Hepatocyte (in vitro differentiated cells): ENCODE results near the gene RAB11FIP5. TPM values are rescaled to one million over a fixed set of nuclear protein-coding genes. Genes with fewer than 3 reads are reported as not detected.

Experiments used
- DNase-seq: peaks from one replicate; pipeline ENCODE4 v3.0.0-alpha.2; 2016; ENCODE audit warnings: low spot score
- H2AFZ ChIP-seq: fragments of 200-600 bp; sonication (generic); 2 replicates; pipeline ENCODE4 v1.6.0; 2016; ENCODE audit warnings: antibody characterized with exemption, mild to moderate bottlenecking
- H3K27ac ChIP-seq: fragments of 200-600 bp; sonication (generic); 2 replicates; pipeline ENCODE4 v1.5.1; 2016; ENCODE audit warnings: mild to moderate bottlenecking
- H3K27me3 ChIP-seq: fragments of 200-600 bp; sonication (generic); 2 replicates; pipeline ENCODE4 v1.6.1; 2016
- H3K36me3 ChIP-seq: fragments of 200-600 bp; sonication (generic); replicated peaks from 2 replicates; pipeline ENCODE4 v1.5.1; 2016; ENCODE audit warnings: low read depth; ENCODE audit not compliant: insufficient read depth
- H3K4me1 ChIP-seq: fragments of 200-600 bp; sonication (generic); 2 replicates; pipeline ENCODE4 v1.5.1; 2016; ENCODE audit warnings: mild to moderate bottlenecking, moderate library complexity; ENCODE audit not compliant: insufficient read depth
- H3K4me2 ChIP-seq: fragments of 200-600 bp; sonication (generic); 2 replicates; pipeline ENCODE4 v1.6.0; 2016
- H3K4me3 ChIP-seq: fragments of 200-600 bp; sonication (generic); 2 replicates; pipeline ENCODE4 v1.5.1; 2016; ENCODE audit warnings: mild to moderate bottlenecking
- H3K79me2 ChIP-seq: fragments of 200-600 bp; sonication (generic); 2 replicates; pipeline ENCODE4 v1.6.0; 2017; ENCODE audit warnings: mild to moderate bottlenecking
- H3K9me2 ChIP-seq: fragments of 200-600 bp; sonication (generic); replicated peaks from 2 replicates; pipeline ENCODE4 v1.6.0; 2017; ENCODE audit warnings: mild to moderate bottlenecking; ENCODE audit not compliant: insufficient read depth
- H3K9me3 ChIP-seq: fragments of 200-600 bp; sonication (generic); 2 replicates; pipeline ENCODE4 v1.5.1; 2016; ENCODE audit warnings: low read depth, mild to moderate bottlenecking
- H4K20me1 ChIP-seq: fragments of 200-600 bp; sonication (generic); 2 replicates; pipeline ENCODE4 v1.6.0; 2016; ENCODE audit warnings: mild to moderate bottlenecking; ENCODE audit not compliant: insufficient read depth, poor library complexity, severe bottlenecking
- EZH2 ChIP-seq: fragments of 200-600 bp; sonication (generic); IDR thresholded peaks from 2 replicates; pipeline ENCODE4 v1.6.1; 2016; ENCODE audit warnings: antibody characterized with exemption, mild to moderate bottlenecking, borderline replicate concordance
- EZH2phosphoT487 ChIP-seq: fragments of 200-600 bp; sonication (generic); IDR thresholded peaks from one replicate; pipeline ENCODE4 v1.6.1; 2018; ENCODE audit warnings: antibody characterized with exemption, mild to moderate bottlenecking, low read depth, moderate library complexity; ENCODE audit not compliant: unreplicated experiment, severe bottlenecking
- WGBS: methylation state at CpG from one replicate; pipeline ENCODE4 v1.1.6; 2016; ENCODE audit warnings: low lambda C conversion rate; ENCODE audit errors: missing lambda C conversion rate; 5-methylcytosine and 5-hydroxymethylcytosine counted together
- polyA plus RNA-seq: library from polyadenylated mRNA; unstranded; fragments of >200 nt; fragmentation: Nextera tagmentation; extraction: Ambion mirVana; gene quantifications from 2 replicates; pipeline ENCODE4 v1.2.1, GENCODE V29; 2016
- total RNA-seq: library from RNA; depleted of rRNA; stranded (reverse); fragments of >200 nt; gene quantifications from 2 replicates; pipeline ENCODE4 v1.2.3, GENCODE V29; 2014
- TF ChIP-seq, protein P1 (sequence below): fragments of 200-600 bp; sonication (generic); IDR thresholded peaks from 2 replicates; pipeline ENCODE4 v1.5.1; 2016; ENCODE audit warnings: antibody characterized with exemption, mild to moderate bottlenecking; ENCODE audit not compliant: poor library complexity

RAB11FIP5 gene
- total and polyA plus RNA-seq, 2 experiments from 2014 or later: 33.5 to 33.7 TPM

DNA sequence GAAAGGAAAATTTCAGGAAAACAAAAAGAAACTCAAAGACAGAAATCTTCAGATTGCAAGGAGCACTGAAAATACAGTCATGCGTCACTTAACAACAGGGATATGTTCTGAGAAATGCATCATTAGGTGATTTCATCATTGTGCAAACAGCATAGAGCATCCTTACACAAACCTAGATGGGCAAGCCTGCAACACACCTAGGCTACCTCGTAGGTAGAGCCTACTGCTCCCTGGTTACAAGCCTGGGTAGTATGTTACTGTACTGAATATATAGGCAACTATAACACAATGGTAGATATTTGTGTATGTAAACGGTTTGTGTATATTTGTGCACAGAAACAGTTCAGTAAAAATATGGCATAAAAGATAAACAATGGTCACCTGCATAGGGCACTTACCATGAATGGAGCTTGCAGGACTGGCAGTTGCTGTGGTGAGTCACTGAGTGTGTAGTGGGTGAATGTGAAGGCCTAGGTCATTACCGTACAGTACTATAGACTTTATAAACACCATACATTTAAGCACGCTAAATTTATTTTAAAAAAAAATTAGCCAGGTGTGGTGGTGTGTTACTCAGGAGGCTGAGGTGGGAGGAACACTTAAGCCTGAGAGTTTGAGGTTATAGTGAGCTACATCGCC, 74.7 kb downstream of the RAB11FIP5 start:
- Histone ChIP-seq H3K4me3 (no peak overlapping the region), H3K9me2 (no peaks in the 10 kb centered on the region), H4K20me1 (no peaks in the 10 kb centered on the region), H3K79me2 (no peaks in the 10 kb centered on the region), H3K4me1 (no peaks in the 10 kb centered on the region), H3K27ac (no peak overlapping the region), H2AFZ (no peak overlapping the region), H3K27me3 (no peaks in the 10 kb centered on the region), H3K4me2 (no peak overlapping the region), H3K9me3 (no peaks in the 10 kb centered on the region), H3K36me3 (peaks cover 3% of the 10 kb centered on the region)
- no peak for DNase-seq
- 90% methylated on average over 6 of the region's 6 CpGs for WGBS
- TF ChIP-seq, protein P1, sequence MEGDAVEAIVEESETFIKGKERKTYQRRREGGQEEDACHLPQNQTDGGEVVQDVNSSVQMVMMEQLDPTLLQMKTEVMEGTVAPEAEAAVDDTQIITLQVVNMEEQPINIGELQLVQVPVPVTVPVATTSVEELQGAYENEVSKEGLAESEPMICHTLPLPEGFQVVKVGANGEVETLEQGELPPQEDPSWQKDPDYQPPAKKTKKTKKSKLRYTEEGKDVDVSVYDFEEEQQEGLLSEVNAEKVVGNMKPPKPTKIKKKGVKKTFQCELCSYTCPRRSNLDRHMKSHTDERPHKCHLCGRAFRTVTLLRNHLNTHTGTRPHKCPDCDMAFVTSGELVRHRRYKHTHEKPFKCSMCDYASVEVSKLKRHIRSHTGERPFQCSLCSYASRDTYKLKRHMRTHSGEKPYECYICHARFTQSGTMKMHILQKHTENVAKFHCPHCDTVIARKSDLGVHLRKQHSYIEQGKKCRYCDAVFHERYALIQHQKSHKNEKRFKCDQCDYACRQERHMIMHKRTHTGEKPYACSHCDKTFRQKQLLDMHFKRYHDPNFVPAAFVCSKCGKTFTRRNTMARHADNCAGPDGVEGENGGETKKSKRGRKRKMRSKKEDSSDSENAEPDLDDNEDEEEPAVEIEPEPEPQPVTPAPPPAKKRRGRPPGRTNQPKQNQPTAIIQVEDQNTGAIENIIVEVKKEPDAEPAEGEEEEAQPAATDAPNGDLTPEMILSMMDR: no peak
- TF ChIP-seq EZH2phosphoT487: no peak
- no peak for TF ChIP-seq EZH2

DNA sequence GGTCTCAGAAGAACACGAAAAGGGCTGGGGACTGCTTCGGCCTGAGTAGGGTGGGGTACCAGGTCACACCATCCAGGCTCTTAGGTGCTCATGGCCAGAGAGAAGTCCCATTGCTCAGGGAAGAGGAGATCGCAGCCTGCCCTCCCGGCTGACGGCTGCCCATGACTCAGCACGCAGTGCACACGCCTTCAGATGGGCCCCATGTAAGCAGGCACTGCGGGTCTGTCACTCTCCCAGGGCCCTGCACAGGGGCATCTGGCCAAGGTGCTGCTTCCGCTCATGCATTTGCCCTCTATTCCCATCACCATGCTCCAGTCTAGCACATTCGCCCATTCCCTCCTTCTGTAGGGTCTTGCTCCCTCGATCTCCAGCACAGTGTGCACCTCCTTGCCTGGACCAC, 76.0 kb downstream of the RAB11FIP5 start:
- Histone ChIP-seq H2AFZ (no peak overlapping the region), H3K4me1 (peaks cover 7% of the 10 kb centered on the region), H3K4me2 (no peak overlapping the region), H3K79me2 (no peaks in the 10 kb centered on the region), H3K4me3 (no peak overlapping the region), H3K9me2 (no peaks in the 10 kb centered on the region), H3K27me3 (no peaks in the 10 kb centered on the region), H3K27ac (no peak overlapping the region), H3K9me3 (no peaks in the 10 kb centered on the region), H4K20me1 (no peaks in the 10 kb centered on the region), H3K36me3 (peaks cover 3% of the 10 kb centered on the region)
- TF ChIP-seq, protein P1: no peak
- TF ChIP-seq EZH2 (no peak), EZH2phosphoT487 (no peak)
- WGBS: 88% methylated on average over 11 of the region's 11 CpGs
- no peak for DNase-seq

DNA sequence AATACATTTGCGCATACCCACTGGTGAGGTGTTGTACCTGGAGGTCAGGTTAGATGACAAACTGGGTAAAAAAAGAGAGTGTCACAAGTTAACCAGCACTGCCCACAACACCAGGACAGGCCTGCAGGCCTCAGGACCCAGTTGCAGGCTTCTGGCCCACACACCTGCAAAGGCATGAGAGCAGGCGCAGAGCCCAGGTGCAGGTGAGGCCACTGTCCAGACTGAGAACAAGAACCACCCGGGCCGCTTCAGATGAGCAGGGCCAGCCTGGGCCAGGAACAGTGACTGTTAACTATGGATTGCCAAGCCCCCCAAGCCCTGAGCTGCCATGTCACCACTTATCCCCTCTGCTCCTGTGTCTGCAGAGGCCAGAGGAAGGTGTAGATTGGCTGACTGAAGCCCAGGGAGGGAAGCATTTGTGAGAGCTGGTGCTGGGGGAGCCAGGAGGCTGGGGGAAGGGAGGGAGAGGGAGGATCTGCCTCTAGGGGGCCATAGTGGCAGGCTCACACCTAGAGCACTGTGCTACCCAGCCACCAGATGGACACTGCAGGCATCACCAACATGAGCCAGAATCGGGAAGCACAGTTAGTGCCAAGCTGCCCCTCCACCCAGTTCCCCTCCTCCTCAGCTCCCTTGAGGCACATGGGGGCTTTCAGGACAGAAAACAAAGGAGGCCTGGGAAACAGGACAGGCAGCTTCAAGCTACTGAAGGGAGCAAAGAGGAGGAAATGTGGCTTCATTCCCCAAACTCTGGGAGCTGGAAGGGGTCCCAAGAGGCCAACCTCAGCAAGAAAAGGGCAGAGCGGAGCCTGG, 76.6 kb downstream of the RAB11FIP5 start:
- Histone ChIP-seq H3K9me3 (no peaks in the 10 kb centered on the region), H3K9me2 (no peaks in the 10 kb centered on the region), H3K79me2 (no peaks in the 10 kb centered on the region), H2AFZ (no peak overlapping the region), H3K27ac (no peak overlapping the region), H3K4me1 (peaks cover 14% of the 10 kb centered on the region), H3K4me3 (no peak overlapping the region), H3K4me2 (no peak overlapping the region), H4K20me1 (no peaks in the 10 kb centered on the region), H3K36me3 (peaks cover 3% of the 10 kb centered on the region), H3K27me3 (no peaks in the 10 kb centered on the region)
- no peak for TF ChIP-seq EZH2phosphoT487
- TF ChIP-seq EZH2: no peak
- TF ChIP-seq, protein P1: no peak
- 89% methylated on average over 6 of the region's 6 CpGs for WGBS
- no peak for DNase-seq
